NB4 (cell line): ENCODE results near the gene SKIL.
"Not testable (repeated sequence)": the region's sequence is repeated elsewhere in the genome, so short reads cannot be mapped to it uniquely, and the experiment has no call there.

Experiments
- DNase-seq: peaks from one replicate; pipeline ENCODE4 v3.0.0; 2010; ENCODE audit warnings: low read depth
- H3K4me3 ChIP-seq: one replicate; pipeline ENCODE4 v1.5.1; 2011; ENCODE audit warnings: mild to moderate bottlenecking, low read depth, low read length, moderate library complexity
- MYC ChIP-seq: IDR thresholded peaks from 2 replicates; pipeline ENCODE4 v1.6.1; 2011; ENCODE audit warnings: low read depth, low read length
- POLR2A ChIP-seq: IDR thresholded peaks from 2 replicates; pipeline ENCODE4 v1.6.1; 2011; ENCODE audit warnings: mild to moderate bottlenecking; ENCODE audit not compliant: insufficient read length; ENCODE audit errors: extremely low read depth
- TF ChIP-seq, protein P1 (sequence below): IDR thresholded peaks from 2 replicates; pipeline ENCODE4 v1.6.1; 2011; ENCODE audit warnings: low read depth, low read length
- TF ChIP-seq, protein P2 (sequence below): IDR thresholded peaks from one replicate; pipeline ENCODE4 v1.5.1; 2012; ENCODE audit warnings: low read depth, low read length

Gene SKIL

DNA sequence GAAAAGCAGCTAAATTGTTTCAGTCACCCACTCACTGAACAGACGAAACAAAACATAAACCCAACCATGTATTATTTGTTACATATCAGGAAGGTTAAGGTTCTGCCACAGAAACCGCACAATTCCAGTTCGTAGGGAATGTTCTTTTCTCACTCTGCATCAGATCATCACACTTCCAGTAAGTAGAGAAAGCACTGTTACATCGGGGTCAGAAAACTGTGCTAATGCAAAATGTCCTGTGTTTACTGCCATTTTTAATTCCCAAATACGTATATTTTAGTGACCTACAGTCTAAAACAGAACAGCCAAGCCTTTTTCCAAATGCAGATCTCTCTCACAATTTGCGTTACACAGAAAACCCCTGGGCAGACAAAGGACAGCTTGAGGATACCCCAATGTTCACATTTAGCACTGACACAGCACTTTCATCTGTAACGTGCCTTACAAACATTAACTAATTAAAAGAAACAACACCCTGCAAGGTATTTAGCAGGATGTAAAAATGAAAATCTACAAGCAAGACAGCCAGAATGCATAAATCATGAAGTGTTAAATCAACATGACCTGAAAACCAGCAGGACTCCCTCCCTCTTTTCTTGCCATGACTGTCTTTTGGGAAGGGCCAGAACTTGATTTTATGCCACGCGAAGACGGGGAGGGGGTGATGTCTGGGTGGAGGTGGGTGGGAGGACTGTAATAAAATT is 34.8 kb upstream of the SKIL start:
- H3K4me3 ChIP-seq, result no peak overlapping the region
- TF ChIP-seq POLR2A (no peak), MYC (no peak)
- TF ChIP-seq, protein P1, sequence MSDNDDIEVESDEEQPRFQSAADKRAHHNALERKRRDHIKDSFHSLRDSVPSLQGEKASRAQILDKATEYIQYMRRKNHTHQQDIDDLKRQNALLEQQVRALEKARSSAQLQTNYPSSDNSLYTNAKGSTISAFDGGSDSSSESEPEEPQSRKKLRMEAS, result no peak
- TF ChIP-seq, protein P2, sequence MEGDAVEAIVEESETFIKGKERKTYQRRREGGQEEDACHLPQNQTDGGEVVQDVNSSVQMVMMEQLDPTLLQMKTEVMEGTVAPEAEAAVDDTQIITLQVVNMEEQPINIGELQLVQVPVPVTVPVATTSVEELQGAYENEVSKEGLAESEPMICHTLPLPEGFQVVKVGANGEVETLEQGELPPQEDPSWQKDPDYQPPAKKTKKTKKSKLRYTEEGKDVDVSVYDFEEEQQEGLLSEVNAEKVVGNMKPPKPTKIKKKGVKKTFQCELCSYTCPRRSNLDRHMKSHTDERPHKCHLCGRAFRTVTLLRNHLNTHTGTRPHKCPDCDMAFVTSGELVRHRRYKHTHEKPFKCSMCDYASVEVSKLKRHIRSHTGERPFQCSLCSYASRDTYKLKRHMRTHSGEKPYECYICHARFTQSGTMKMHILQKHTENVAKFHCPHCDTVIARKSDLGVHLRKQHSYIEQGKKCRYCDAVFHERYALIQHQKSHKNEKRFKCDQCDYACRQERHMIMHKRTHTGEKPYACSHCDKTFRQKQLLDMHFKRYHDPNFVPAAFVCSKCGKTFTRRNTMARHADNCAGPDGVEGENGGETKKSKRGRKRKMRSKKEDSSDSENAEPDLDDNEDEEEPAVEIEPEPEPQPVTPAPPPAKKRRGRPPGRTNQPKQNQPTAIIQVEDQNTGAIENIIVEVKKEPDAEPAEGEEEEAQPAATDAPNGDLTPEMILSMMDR, result no peak
- no peak for DNase-seq

DNA sequence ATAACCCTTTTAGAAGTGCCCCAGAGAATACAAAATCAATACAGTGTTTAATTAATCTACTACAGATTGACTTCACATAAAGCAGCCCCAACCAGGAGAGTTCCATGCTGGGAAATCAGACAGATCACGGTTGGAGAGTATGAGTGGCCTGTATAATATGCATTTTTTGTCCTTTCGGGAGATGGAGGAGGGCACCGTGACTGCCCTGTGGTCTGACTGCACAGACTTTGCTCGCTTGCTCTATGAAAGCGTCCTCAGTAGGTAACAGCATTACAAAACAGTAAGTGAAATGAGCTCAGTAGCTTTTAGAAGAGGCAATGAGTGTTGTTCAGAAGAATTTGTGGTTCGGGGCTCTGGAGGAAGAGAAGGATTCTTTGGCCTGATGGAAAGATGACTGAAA is 34.2 kb upstream of the SKIL start:
- TF ChIP-seq, protein P2, result no peak
- TF ChIP-seq POLR2A (no peak), MYC (no peak)
- TF ChIP-seq, protein P1, result no peak
- H3K4me3 ChIP-seq, result no peak overlapping the region
- no peak for DNase-seq

DNA sequence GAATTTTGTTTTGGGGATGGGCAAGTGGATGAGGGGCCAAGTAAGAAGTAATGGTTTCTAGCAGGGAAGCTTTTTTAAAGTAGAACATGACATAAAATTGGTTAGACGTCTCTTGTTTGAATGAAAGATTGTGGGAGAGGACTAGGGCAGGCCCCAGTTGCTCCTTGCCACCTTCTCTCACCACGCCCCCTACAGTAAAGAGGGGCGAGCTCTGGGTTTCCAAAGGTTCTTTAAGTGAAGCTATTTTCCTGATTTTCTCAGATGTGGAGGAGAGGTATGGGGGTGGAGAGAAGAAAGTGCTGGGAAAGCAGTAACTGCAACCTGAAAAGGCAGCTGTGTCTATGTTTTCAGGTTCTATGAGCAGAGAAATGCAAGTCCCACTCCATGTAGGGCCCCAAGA is 32.6 kb upstream of the SKIL start:
- H3K4me3 ChIP-seq, result no peak overlapping the region
- TF ChIP-seq POLR2A (no peak), MYC (no peak)
- TF ChIP-seq, protein P2, result no peak
- TF ChIP-seq, protein P1, result no peak
- no peak for DNase-seq

DNA sequence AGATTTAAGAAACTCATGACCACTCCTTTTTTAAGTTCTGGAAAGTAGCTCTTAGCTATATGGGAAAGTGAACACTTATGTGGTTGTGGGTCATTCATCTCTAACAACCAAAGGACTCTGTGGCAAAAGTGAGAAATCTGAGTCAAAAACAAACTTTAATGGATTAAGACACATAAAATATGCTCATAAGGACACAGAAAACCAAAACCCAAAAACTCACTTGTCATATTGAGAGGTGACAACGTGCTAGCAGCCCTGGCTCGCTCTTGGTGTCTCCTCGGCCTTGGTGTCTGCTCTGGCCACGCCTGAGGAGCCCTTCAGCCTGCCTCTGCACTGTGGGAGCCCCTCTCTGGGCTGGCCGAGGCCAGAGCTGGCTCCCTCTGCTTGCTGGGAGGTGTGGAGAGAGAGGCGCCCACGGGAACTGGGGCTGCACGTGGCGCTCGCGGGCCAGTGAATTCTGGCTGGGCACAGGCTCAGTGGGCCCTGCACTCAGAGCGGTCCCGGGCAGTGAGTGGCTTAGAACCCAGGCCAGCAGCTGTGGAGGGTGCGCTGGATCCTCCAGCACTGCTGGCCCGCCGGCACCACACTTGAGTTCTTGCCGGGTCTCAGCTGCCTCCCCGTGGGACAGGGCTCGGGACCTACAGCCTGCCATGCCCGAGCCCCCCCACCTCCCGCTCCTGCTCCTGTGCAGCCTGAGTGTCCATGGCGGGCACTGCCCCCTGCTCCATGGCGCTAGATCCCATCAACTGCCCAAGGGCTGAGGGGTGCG is 30.3 kb upstream of the SKIL start:
- DNase-seq, result no peak
- H3K4me3 ChIP-seq, result no peak overlapping the region
- no peak for TF ChIP-seq POLR2A
- TF ChIP-seq, protein P2, result no peak
- TF ChIP-seq MYC, result no peak
- TF ChIP-seq, protein P1, result no peak

DNA sequence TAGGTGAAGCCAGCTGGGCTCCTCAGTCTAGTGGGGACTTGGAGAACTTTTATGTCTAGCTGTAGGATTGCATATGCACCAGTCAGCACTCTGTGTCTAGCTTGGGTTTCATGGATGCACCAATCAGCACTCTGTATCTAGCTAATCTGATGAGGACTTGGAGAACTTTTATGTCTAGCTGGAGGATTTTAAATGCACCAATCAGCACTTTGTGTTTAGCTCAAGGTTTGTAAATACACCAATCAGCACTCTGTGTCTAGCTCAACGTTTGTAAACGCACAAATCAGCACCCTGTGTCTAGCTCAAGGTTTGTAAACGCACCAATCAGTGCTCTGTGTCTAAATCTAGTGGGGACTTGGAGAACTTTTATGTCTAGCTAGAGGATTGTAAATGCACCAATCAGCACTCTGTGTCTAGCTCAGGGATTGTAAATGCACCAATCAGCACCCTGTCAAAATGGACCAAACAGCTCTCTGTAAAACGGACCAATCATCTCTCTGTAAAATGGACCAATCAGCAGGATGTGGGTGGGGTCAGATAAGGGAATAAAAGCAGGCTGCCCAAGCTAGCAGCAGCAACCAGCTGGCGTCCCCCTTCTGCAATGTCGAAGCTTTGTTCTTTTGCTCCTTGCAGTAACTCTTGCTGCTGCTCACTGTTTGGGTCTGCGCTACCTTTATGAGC is 29.5 kb upstream of the SKIL start:
- H3K4me3 ChIP-seq, DNase-seq: not testable (repeated sequence)

DNA sequence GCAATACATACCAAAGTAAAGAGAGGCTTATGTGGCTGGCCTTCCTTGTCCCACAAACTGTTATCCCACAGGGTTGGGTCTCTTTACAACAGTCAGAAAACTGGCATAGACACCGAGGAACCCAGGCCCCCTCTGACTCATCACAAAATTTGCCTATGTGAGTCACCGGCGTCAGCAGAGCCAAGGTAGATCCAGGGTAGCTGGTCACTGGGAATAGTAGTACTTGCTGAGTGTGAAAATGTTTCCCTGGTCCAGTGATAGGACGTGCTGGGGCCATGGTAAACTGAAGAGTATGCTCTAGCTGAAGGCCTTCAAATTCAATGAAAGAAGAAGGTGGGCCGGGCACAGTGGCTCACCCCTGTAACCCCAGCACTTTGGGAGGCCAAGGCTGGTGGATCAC is 27.1 kb upstream of the SKIL start:
- TF ChIP-seq, protein P2, result no peak
- TF ChIP-seq, protein P1, result no peak
- TF ChIP-seq POLR2A (no peak), MYC (no peak)
- H3K4me3 ChIP-seq, result no peak overlapping the region
- DNase-seq, result peak; percentile 40
